Heart left ventricle (tissue), 13 donors: Measurements from ENCODE around the gene LAMB3.

Source experiments
- POLR2A ChIP-seq, 2 donors: fragments of 450-650 bp; IDR thresholded peaks; one replicate each; pipeline ENCODE4 v1.6.1; 2017; ENCODE audit warnings: antibody characterized with exemption in 2 of 2, mild to moderate bottlenecking in 2 of 2, moderate library complexity in 2 of 2
- TF ChIP-seq, protein P1 (sequence below), 12 donors: fragments of 200-600 bp; sonication (generic) in 4 of 12; IDR thresholded peaks; one replicate each; pipeline versions ENCODE4 v1.5.0 to v1.8.0; 2018 to 2022; ENCODE audit warnings: antibody characterized with exemption in 12 of 12, mild to moderate bottlenecking in 5 of 12
- donor health status: ischemic (EF 13 %, LVEDD 7.1; RV severe dilation, severe dysfunction).
- donor health status: DM: no; HTN: yes; CAD: no.
- donor health status: DM: no; HTN: no; CAD: no.
- donor health status: ischemic (EF 25% LVEDD 6.9; RV normal size, moderate dysfunction).
- donor health status: ischemic (EF 25% LVEDD 5.7; RV mildly dilated, moderate dysfunction).
- donor health status: ischemic (EF 35%, LVEDD 5.7; RV mildly dilated, moderate dysfunction).
- donor health status: nonischemic (EF 11% LVEDD 7.7; RV severe dilation, severe dysfunction).
- donor health status: DM: yes; HTN: yes; CAD: no.
- donor health status: PGD.
- donor health status: ischemic (EF 29% LVEDD 5.4; RV normal size, mild dysfunction).
- donor health status: nonischemic (EF 23%, LVEDD 6.1; RV moderate dilation, normal function).

DNA sequence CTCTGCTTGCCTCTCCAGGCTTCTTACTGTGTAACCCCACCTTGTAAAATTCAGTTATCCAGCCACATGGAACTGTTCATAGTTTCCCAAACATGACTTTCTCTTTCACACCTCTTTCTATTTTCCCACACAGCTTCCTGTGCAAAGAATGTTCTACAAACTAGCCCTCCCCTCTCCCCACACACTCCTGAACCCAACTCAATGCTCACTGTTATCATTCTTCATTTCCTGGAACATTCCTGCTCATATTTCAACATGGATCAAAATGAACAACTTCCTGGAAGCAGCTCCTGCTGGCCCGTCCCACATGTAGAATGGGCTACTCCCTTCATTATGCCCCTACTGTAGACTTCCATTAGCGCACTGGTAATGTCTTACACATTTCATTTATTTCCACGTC is 44.9 kb upstream of the LAMB3 start:
- TF ChIP-seq, protein P1, sequence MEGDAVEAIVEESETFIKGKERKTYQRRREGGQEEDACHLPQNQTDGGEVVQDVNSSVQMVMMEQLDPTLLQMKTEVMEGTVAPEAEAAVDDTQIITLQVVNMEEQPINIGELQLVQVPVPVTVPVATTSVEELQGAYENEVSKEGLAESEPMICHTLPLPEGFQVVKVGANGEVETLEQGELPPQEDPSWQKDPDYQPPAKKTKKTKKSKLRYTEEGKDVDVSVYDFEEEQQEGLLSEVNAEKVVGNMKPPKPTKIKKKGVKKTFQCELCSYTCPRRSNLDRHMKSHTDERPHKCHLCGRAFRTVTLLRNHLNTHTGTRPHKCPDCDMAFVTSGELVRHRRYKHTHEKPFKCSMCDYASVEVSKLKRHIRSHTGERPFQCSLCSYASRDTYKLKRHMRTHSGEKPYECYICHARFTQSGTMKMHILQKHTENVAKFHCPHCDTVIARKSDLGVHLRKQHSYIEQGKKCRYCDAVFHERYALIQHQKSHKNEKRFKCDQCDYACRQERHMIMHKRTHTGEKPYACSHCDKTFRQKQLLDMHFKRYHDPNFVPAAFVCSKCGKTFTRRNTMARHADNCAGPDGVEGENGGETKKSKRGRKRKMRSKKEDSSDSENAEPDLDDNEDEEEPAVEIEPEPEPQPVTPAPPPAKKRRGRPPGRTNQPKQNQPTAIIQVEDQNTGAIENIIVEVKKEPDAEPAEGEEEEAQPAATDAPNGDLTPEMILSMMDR (IDR thresholded peaks at IDR 0.05): no peak
- TF ChIP-seq POLR2A (IDR thresholded peaks at IDR 0.05): no peak
